IPS-20b (cell line): ENCODE results near the gene WASF2.

Experiments used
- H3K27ac ChIP-seq: one replicate; pipeline ENCODE4 v1.5.1; 2013; ENCODE audit warnings: low read length
- H3K27me3 ChIP-seq: 2 replicates; pipeline ENCODE4 v1.6.1; 2013; ENCODE audit warnings: mild to moderate bottlenecking, low read length, inconsistent platforms; ENCODE audit not compliant: insufficient read depth
- H3K36me3 ChIP-seq: 2 replicates; pipeline ENCODE4 v1.6.1; 2013; ENCODE audit warnings: low read depth, mild to moderate bottlenecking, inconsistent platforms, low read length, moderate library complexity; ENCODE audit not compliant: insufficient read depth
- H3K4me1 ChIP-seq: 2 replicates; pipeline ENCODE4 v1.6.1; 2013; ENCODE audit warnings: mild to moderate bottlenecking, control low read depth, inconsistent platforms, low read length, moderate library complexity; ENCODE audit not compliant: insufficient read depth
- H3K4me3 ChIP-seq: 2 replicates; pipeline ENCODE4 v1.5.1; 2013; ENCODE audit warnings: mild to moderate bottlenecking, low read length, inconsistent platforms
- H3K9ac ChIP-seq: 2 replicates; pipeline ENCODE4 v1.6.1; 2013; ENCODE audit warnings: low read depth, mild to moderate bottlenecking, inconsistent platforms, low read length, moderate library complexity
- H3K9me3 ChIP-seq: 2 replicates; pipeline ENCODE4 v1.6.1; 2013; ENCODE audit warnings: mild to moderate bottlenecking, low read depth, low read length, inconsistent platforms; ENCODE audit not compliant: insufficient read depth

WASF2 gene

GRCh38 chr1:27398405-27399149 is 91.4 kb downstream of the WASF2 start:
- Histone ChIP-seq H3K27me3 (no peaks in the 10 kb centered on the region), H3K27ac (no peak overlapping the region), H3K9me3 (no peaks in the 10 kb centered on the region), H3K36me3 (no peaks in the 10 kb centered on the region), H3K4me3 (no peak overlapping the region), H3K9ac (no peak overlapping the region; the same call in 1 of the 2 replicates), H3K4me1 (peaks cover 15% of the 10 kb centered on the region; the same call in 1 of the 2 replicates)

- H3K36me3 ChIP-seq = no peaks in the 10 kb centered on the region
- H3K4me1 ChIP-seq = peaks cover 12% of the 10 kb centered on the region; the same call in 1 of the 2 replicates
- no peaks in the 10 kb centered on the region for H3K27me3 ChIP-seq
- H3K27ac ChIP-seq = no peak overlapping the region
- no peaks in the 10 kb centered on the region for H3K9me3 ChIP-seq
- H3K4me3 ChIP-seq = no peak overlapping the region
- H3K9ac ChIP-seq = no peak overlapping the region
Observed at GRCh38 chr1:27397749-27398148, 92.2 kb downstream of the WASF2 start.

GRCh38 chr1:27397110-27397509 is 92.9 kb downstream of the WASF2 start:
- H3K9me3 ChIP-seq = no peaks in the 10 kb centered on the region
- no peak overlapping the region for H3K27ac ChIP-seq
- H3K9ac ChIP-seq = no peak overlapping the region
- H3K36me3 ChIP-seq = no peaks in the 10 kb centered on the region
- no peaks in the 10 kb centered on the region for H3K27me3 ChIP-seq
- peaks cover 9% of the 10 kb centered on the region; the same call in 1 of the 2 replicates for H3K4me1 ChIP-seq
- no peak overlapping the region for H3K4me3 ChIP-seq

GRCh38 chr1:27395441-27396195 is 94.3 kb downstream of the WASF2 start:
- Histone ChIP-seq H3K4me1 (peaks cover 11% of the 10 kb centered on the region; the same call in 1 of the 2 replicates), H3K4me3 (no peak overlapping the region), H3K27me3 (no peaks in the 10 kb centered on the region), H3K9me3 (no peaks in the 10 kb centered on the region), H3K27ac (no peak overlapping the region), H3K36me3 (no peaks in the 10 kb centered on the region), H3K9ac (no peak overlapping the region)

- H3K36me3 ChIP-seq = no peaks in the 10 kb centered on the region
- no peaks in the 10 kb centered on the region for H3K9me3 ChIP-seq
- H3K27me3 ChIP-seq = no peaks in the 10 kb centered on the region
- H3K4me3 ChIP-seq = no peak overlapping the region
- H3K9ac ChIP-seq = no peak overlapping the region
- H3K27ac ChIP-seq = no peak overlapping the region
- peaks cover 11% of the 10 kb centered on the region; the same call in 1 of the 2 replicates for H3K4me1 ChIP-seq
Observed at GRCh38 chr1:27394925-27395324, 95.0 kb downstream of the WASF2 start.

GRCh38 chr1:27394282-27394658 is 95.7 kb downstream of the WASF2 start:
- H3K27me3 ChIP-seq = no peaks in the 10 kb centered on the region

GRCh38 chr1:27393641-27394281 is 96.2 kb downstream of the WASF2 start:
- peaks cover 7% of the 10 kb centered on the region; the same call in 1 of the 2 replicates for H3K4me1 ChIP-seq
- peak overlapping the region; percentile 89; the same call in 1 of the 2 replicates for H3K9ac ChIP-seq
- no peaks in the 10 kb centered on the region for H3K36me3 ChIP-seq
- no peaks in the 10 kb centered on the region for H3K27me3 ChIP-seq
- no peaks in the 10 kb centered on the region for H3K9me3 ChIP-seq
- no peak overlapping the region for H3K27ac ChIP-seq
- H3K4me3 ChIP-seq = peak overlapping the region; percentile 91; the same call in 1 of the 2 replicates

More at GRCh38 chr1:27394282-27394658, 95.7 kb downstream of the WASF2 start:
- peaks cover 11% of the 10 kb centered on the region; the same call in 1 of the 2 replicates for H3K4me1 ChIP-seq
- H3K4me3 ChIP-seq = no peak overlapping the region
- no peaks in the 10 kb centered on the region for H3K36me3 ChIP-seq
- H3K9me3 ChIP-seq = no peaks in the 10 kb centered on the region
- H3K27ac ChIP-seq = no peak overlapping the region
- no peak overlapping the region for H3K9ac ChIP-seq

GRCh38 chr1:27392778-27393635 is 97.0 kb downstream of the WASF2 start:
- Histone ChIP-seq H3K9me3 (no peaks in the 10 kb centered on the region), H3K27me3 (no peaks in the 10 kb centered on the region), H3K4me3 (peak overlapping the region; percentile 91), H3K4me1 (peaks cover 5% of the 10 kb centered on the region; the same call in 1 of the 2 replicates), H3K36me3 (no peaks in the 10 kb centered on the region), H3K27ac (no peak overlapping the region), H3K9ac (peak overlapping the region; percentile 89; the same call in 1 of the 2 replicates)

- Histone ChIP-seq H3K27me3 (no peaks in the 10 kb centered on the region), H3K27ac (no peak within 1 kb of the TSS), H3K4me1 (peaks cover 2% of the 10 kb centered on the region; the same call in 1 of the 2 replicates), H3K9ac (peak within 1 kb of the TSS; percentile 89; the same call in 1 of the 2 replicates), H3K9me3 (no peaks in the 10 kb centered on the region), H3K4me3 (peak within 1 kb of the TSS; percentile 91), H3K36me3 (no peaks in the 10 kb centered on the region)
Observed at GRCh38 chr1:27392096-27392777, 97.7 kb downstream of the WASF2 start, which contains the start of gene GPR3. Gene GPR3, plus strand, starts transcription at chr1:27392622. Its CDS starts 1,177 bp downstream, at chr1:27393799.

GRCh38 chr1:27391511-27392095 is 98.4 kb downstream of the WASF2 start:
- Histone ChIP-seq H3K4me3 (peak overlapping the region; percentile 57; the same call in 1 of the 2 replicates), H3K4me1 (peaks cover 2% of the 10 kb centered on the region; the same call in 1 of the 2 replicates), H3K9ac (no peak overlapping the region; the same call in 1 of the 2 replicates), H3K9me3 (no peaks in the 10 kb centered on the region), H3K36me3 (no peaks in the 10 kb centered on the region), H3K27me3 (no peaks in the 10 kb centered on the region), H3K27ac (no peak overlapping the region)
